ENCODE data around the gene RANBP3L. TPM values are rescaled to one million over a fixed set of nuclear protein-coding genes. Genes with fewer than 3 reads are reported as not detected.

Gene RANBP3L
- total and polyA plus RNA-seq, 9 of the 15 experiments (the other 6 are each of a cell fraction or from before 2014, with no cell fraction given), result 0.01 to 0.06 TPM; not detected in 7

DNA sequence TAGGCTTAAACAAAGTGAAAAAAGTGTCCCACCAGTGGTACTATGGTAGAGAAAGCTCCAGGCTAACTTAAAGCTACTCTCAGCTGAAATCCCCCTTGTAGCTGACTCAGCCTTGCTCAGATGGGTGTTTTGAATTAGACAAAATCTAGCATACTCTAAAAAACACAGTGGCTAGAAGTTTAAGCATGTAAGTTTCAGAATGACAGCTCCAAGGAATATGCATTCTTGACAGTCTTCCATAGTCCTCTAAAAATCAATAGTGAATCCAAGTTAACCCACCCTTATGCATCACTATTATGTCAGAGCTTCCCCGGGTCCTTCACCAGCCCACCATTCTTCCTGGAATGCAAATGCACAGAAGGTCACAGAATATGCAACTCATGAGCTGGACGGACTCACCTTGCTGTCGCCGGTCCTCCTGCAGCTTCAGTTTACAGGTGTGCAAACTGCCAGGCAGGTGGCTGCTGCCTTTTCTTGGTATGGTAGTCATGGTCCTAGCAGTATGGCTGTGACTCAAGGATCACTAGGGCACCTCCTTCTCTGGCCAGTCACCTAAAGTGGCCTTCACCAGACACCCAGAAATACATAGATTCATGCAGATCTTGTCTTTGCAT is 668 bp downstream of the RANBP3L start:
- 0 out of 5 replicates have a peak, but pooled peaks cover 0 to 4% of the 10 kb centered on the region in 2 experiments for H3K27me3 ChIP-seq (ENCODE audit: control insufficient read depth in 2 of 2, insufficient read depth in 2 of 2, low read length in 2 of 2)
- no peaks in the 10 kb centered on the region for H3K79me2 ChIP-seq (ENCODE audit: control insufficient read depth, insufficient read depth, low read length)
- ATAC-seq, result no peak
- H3K4me1 ChIP-seq (replicated peaks in 1 of 2; ENCODE audit: control insufficient read depth in 2 of 2, insufficient read depth in 2 of 2, low read length in 2 of 2), result no peaks in the 10 kb centered on the region
- no peaks in the 10 kb centered on the region for H3K9me1 ChIP-seq (ENCODE audit: control insufficient read depth, insufficient read depth, low read length)
- ChIA-PET CTCF (ENCODE audit: low intra/inter-chr PET ratio) (no interaction called here), POLR2A (interaction anchor here (0.6 kb wide), 1 partner anchor 59 kb away, joined by 3 read pairs; no protein-coding TSS in a partner anchor)
- H3K9ac ChIP-seq (ENCODE audit: insufficient read depth in 1 of 2, low read depth in 2 of 2, low read length in 2 of 2), result no peak overlapping the region
- intact Hi-C loops (cut with micrococcal nuclease), result no loop called here
- no peak overlapping the region for H3K27ac ChIP-seq (ENCODE audit: extremely low read depth, low read depth, low read length)
- TF ChIP-seq ZNF197 (CRISPR knock-in tag; IDR thresholded peaks at IDR 0.05; ENCODE audit: low read depth), result no peak
- TF ChIP-seq CBFA2T3 (IDR thresholded peaks at IDR 0.05), result no peak
- TF ChIP-seq, protein P1, sequence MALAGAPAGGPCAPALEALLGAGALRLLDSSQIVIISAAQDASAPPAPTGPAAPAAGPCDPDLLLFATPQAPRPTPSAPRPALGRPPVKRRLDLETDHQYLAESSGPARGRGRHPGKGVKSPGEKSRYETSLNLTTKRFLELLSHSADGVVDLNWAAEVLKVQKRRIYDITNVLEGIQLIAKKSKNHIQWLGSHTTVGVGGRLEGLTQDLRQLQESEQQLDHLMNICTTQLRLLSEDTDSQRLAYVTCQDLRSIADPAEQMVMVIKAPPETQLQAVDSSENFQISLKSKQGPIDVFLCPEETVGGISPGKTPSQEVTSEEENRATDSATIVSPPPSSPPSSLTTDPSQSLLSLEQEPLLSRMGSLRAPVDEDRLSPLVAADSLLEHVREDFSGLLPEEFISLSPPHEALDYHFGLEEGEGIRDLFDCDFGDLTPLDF (CRISPR knock-in tag; IDR thresholded peaks at IDR 0.05), result no peak
- TF ChIP-seq ETV1 (tag; conservative IDR thresholded peaks at IDR 0.05; ENCODE audit: low read depth), result no peak
- no peak for TF ChIP-seq GTF2E2 (tag; IDR thresholded peaks at IDR 0.05)
- TF ChIP-seq, protein P2, sequence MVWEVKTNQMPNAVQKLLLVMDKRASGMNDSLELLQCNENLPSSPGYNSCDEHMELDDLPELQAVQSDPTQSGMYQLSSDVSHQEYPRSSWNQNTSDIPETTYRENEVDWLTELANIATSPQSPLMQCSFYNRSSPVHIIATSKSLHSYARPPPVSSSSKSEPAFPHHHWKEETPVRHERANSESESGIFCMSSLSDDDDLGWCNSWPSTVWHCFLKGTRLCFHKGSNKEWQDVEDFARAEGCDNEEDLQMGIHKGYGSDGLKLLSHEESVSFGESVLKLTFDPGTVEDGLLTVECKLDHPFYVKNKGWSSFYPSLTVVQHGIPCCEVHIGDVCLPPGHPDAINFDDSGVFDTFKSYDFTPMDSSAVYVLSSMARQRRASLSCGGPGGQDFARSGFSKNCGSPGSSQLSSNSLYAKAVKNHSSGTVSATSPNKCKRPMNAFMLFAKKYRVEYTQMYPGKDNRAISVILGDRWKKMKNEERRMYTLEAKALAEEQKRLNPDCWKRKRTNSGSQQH (CRISPR knock-in tag; IDR thresholded peaks at IDR 0.05), result no peak
- TF ChIP-seq ARID2 (IDR thresholded peaks at IDR 0.05), result no peak
- TF ChIP-seq MCM3 (IDR thresholded peaks at IDR 0.05), result no peak
- TF ChIP-seq ZNF174 (CRISPR knock-in tag; IDR thresholded peaks at IDR 0.05), result no peak
- TF ChIP-seq ZNF79 (CRISPR knock-in tag; IDR thresholded peaks at IDR 0.05; ENCODE audit: low read depth), result no peak
- TF ChIP-seq ZNF347 (CRISPR knock-in tag; IDR thresholded peaks at IDR 0.05; ENCODE audit: low read depth), result no peak
- no peak for TF ChIP-seq CSDE1 (IDR thresholded peaks at IDR 0.05)
- TF ChIP-seq SMARCE1 (IDR thresholded peaks at IDR 0.05), result no peak
- no peak for TF ChIP-seq CAMTA2 (CRISPR knock-in tag; conservative IDR thresholded peaks at IDR 0.05)
- no peak for TF ChIP-seq ZNF445 (CRISPR knock-in tag; IDR thresholded peaks at IDR 0.05; ENCODE audit: low read depth)
- TF ChIP-seq, protein P3, sequence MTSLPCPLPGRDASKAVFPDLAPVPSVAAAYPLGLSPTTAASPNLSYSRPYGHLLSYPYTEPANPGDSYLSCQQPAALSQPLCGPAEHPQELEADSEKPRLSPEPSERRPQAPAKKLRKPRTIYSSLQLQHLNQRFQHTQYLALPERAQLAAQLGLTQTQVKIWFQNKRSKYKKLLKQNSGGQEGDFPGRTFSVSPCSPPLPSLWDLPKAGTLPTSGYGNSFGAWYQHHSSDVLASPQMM (CRISPR knock-in tag; IDR thresholded peaks at IDR 0.05), result no peak
- no peak for TF ChIP-seq SIX5 (IDR thresholded peaks at IDR 0.05; ENCODE audit: borderline replicate concordance in 1 of 2, insufficient read depth in 1 of 2, low read depth in 1 of 2, low read length in 2 of 2)
- TF ChIP-seq CBFB (CRISPR knock-in tag; IDR thresholded peaks at IDR 0.05), result no peak
- TF ChIP-seq IFI16 (CRISPR knock-in tag; IDR thresholded peaks at IDR 0.05), result no peak
- H2AFZ ChIP-seq (ENCODE audit: low read depth, low read length), result no peak overlapping the region
- H3K4me3 ChIP-seq, result no peak overlapping the region
- no TSS peak for BruUV-seq (replicated peaks)
- WGBS (ENCODE audit: insufficient coverage, low coverage, missing lambda C conversion rate), result 4% methylated on average over 4 of the region's 4 CpGs
- no peaks in the 10 kb centered on the region for H3K36me3 ChIP-seq (ENCODE audit: control insufficient read depth, insufficient read depth, low read length)
- in situ Hi-C loops (cut with MboI), result no loop called here
- no peak overlapping the region for H3K4me2 ChIP-seq (ENCODE audit: insufficient read depth, low read length)
- FAIRE-seq, result no peak
- H3K9me3 ChIP-seq (replicated peaks; ENCODE audit: control insufficient read depth, insufficient read depth, low read depth, low read length), result no peaks in the 10 kb centered on the region
- H4K20me1 ChIP-seq (replicated peaks; ENCODE audit: control insufficient read depth, insufficient read depth, low read length), result no peaks in the 10 kb centered on the region
- no peak for DNase-seq (ENCODE audit: extremely low read depth in 1 of 4, low spot score in 3 of 4)

Data from K562 (cell line).